H1 (cell line): ENCODE data around the gene ZCCHC18. TPM values are rescaled to one million over a fixed set of nuclear protein-coding genes. Genes with fewer than 3 reads are reported as not detected.
A peak's percentile ranks its signal among the peaks of the same experiment; 100 is the strongest.

Experiments used
- CTCF ChIA-PET: fragments of 300-600 bp; sonication (Branson Sonifier 250); formaldehyde crosslinking; loops from one replicate; lab custom pipeline; 2021; ENCODE audit not compliant: partially characterized antibody; lab: Charles Lee
- POLR2A ChIA-PET: fragments of 300-600 bp; sonication (Branson Sonifier 250); formaldehyde crosslinking; loops from one replicate; lab custom pipeline; 2021; ENCODE audit warnings: inconsistent platforms; ENCODE audit not compliant: partially characterized antibody; lab: Charles Lee
- DNase-seq, 2 experiments: peaks; one replicate each; pipeline versions ENCODE4 v3.0.0 to v3.0.0-alpha.2; 2010 to 2022; ENCODE audit warnings: low spot score in 2 of 2, low read depth in 1 of 2, mixed read lengths in 1 of 2
- FAIRE-seq: peaks from 2 replicates; lab custom pipeline; 2011; peaks lifted over from hg19 to GRCh38; lab: Jason Lieb, UNC
- H2AFZ ChIP-seq: 2 replicates; pipeline ENCODE4 v1.8.1; 2012; ENCODE audit warnings: low read length, inconsistent platforms
- H2AK5ac ChIP-seq: 2 replicates; pipeline ENCODE4 v1.6.1; 2013; ENCODE audit warnings: low read depth, low read length
- H2BK120ac ChIP-seq: replicated peaks from 2 replicates; pipeline ENCODE3; 2013; ENCODE audit warnings: low read depth, low read length, inconsistent platforms
- H2BK12ac ChIP-seq: 2 replicates; pipeline ENCODE4 v1.6.1; 2013; ENCODE audit warnings: low read depth, low read length
- H2BK15ac ChIP-seq: 2 replicates; pipeline ENCODE4 v1.6.1; 2013; ENCODE audit warnings: low read length
- H2BK20ac ChIP-seq: 2 replicates; pipeline ENCODE4 v1.6.1; 2013; ENCODE audit warnings: low read length
- H2BK5ac ChIP-seq: 2 replicates; pipeline ENCODE4 v1.6.1; 2013; ENCODE audit warnings: low read depth, low read length
- H3K14ac ChIP-seq: 2 replicates; pipeline ENCODE4 v1.6.1; 2013; ENCODE audit warnings: inconsistent platforms; ENCODE audit not compliant: insufficient read length
- H3K18ac ChIP-seq: 2 replicates; pipeline ENCODE4 v1.6.1; 2013; ENCODE audit warnings: low read length; ENCODE audit errors: extremely low read depth
- H3K23ac ChIP-seq: 2 replicates; pipeline ENCODE4 v1.6.1; 2013; ENCODE audit warnings: inconsistent platforms; ENCODE audit not compliant: insufficient read length
- H3K23me2 ChIP-seq: 2 replicates; pipeline ENCODE4 v1.6.1; 2013; ENCODE audit warnings: low read depth, low read length
- H3K27ac ChIP-seq: 2 replicates; pipeline ENCODE4 v1.6.1; 2011; ENCODE audit warnings: low read depth, low read length, inconsistent platforms
- H3K27me3 ChIP-seq, 4 experiments: replicated peaks in 1 of 4; 1 replicate in 1 of 4; 2 replicates in 3 of 4; pipeline versions ENCODE4 v1.6.1 to v1.8.1; 2011 to 2013; ENCODE audit warnings: low read length in 3 of 4, mild to moderate bottlenecking in 3 of 4, inconsistent platforms in 2 of 4, mixed read lengths in 2 of 4, moderate library complexity in 1 of 4; ENCODE audit not compliant: control insufficient read depth in 3 of 4, insufficient read depth in 3 of 4; ENCODE audit errors: extremely low read depth in 1 of 4
- H3K36me3 ChIP-seq, 4 experiments: 2 replicates each; pipeline versions ENCODE4 v1.6.1 to v1.8.1; 2011 to 2013; ENCODE audit warnings: mild to moderate bottlenecking in 4 of 4, low read length in 3 of 4, moderate library complexity in 2 of 4, control low read depth in 1 of 4, inconsistent platforms in 1 of 4; ENCODE audit not compliant: insufficient read depth in 4 of 4, control insufficient read depth in 2 of 4
- H3K4ac ChIP-seq: replicated peaks from 2 replicates; pipeline ENCODE3; 2013; ENCODE audit warnings: low read length, low read depth, mixed read lengths, inconsistent platforms; ENCODE audit not compliant: insufficient read length
- H3K4me1 ChIP-seq, 4 experiments: replicated peaks in 1 of 4; 1 replicate in 1 of 4; 2 replicates in 3 of 4; pipeline versions ENCODE4 v1.6.1 to v1.8.1; 2011 to 2013; ENCODE audit warnings: low read length in 3 of 4, inconsistent platforms in 2 of 4, mixed read lengths in 1 of 4; ENCODE audit not compliant: insufficient read depth in 4 of 4, control insufficient read depth in 3 of 4
- H3K4me2 ChIP-seq, 2 experiments: 2 replicates each; pipeline versions ENCODE4 v1.6.1 to v1.8.1; 2011 to 2013; ENCODE audit warnings: low read depth in 2 of 2, low read length in 2 of 2, control low read depth in 1 of 2, inconsistent platforms in 1 of 2, mild to moderate bottlenecking in 1 of 2; ENCODE audit not compliant: insufficient read depth in 1 of 2
- H3K4me3 ChIP-seq, 4 experiments: fragments of 200-600, 300-600 bp in 1 of 4; sonication (generic), shearing (Covaris generic), sonication (Bioruptor Twin) in 1 of 4; 2 replicates each; pipeline versions ENCODE4 v1.5.1 to v1.8.1; 2011 to 2016; ENCODE audit warnings: low read length in 4 of 4, low read depth in 3 of 4, control low read depth in 2 of 4, inconsistent platforms in 2 of 4, mild to moderate bottlenecking in 2 of 4, mixed read lengths in 1 of 4, moderate library complexity in 1 of 4; ENCODE audit not compliant: insufficient read depth in 2 of 4; ENCODE audit errors: extremely low read depth in 1 of 4
- H3K56ac ChIP-seq: replicated peaks from 2 replicates; pipeline ENCODE3; 2013; ENCODE audit warnings: low read depth, mild to moderate bottlenecking, mixed read lengths, low read length, inconsistent platforms; ENCODE audit not compliant: insufficient read length
- H3K79me1 ChIP-seq: 2 replicates; pipeline ENCODE4 v1.6.1; 2013; ENCODE audit warnings: low read depth, low read length, control low read depth
- H3K79me2 ChIP-seq, 2 experiments: 2 replicates each; pipeline versions ENCODE4 v1.6.1 to v1.8.1; 2012 to 2013; ENCODE audit warnings: low read length in 2 of 2, mild to moderate bottlenecking in 2 of 2, inconsistent platforms in 1 of 2; ENCODE audit not compliant: insufficient read depth in 2 of 2, control insufficient read depth in 1 of 2
- H3K9ac ChIP-seq, 4 experiments: replicated peaks in 1 of 4; 1 replicate in 1 of 4; 2 replicates in 3 of 4; pipeline versions ENCODE4 v1.6.1 to v1.8.1; 2011 to 2013; ENCODE audit warnings: low read depth in 3 of 4, low read length in 3 of 4, control low read depth in 2 of 4, mild to moderate bottlenecking in 2 of 4, moderate library complexity in 2 of 4, inconsistent platforms in 1 of 4; ENCODE audit errors: extremely low read depth in 1 of 4
- H3K9me3 ChIP-seq, 2 experiments: 2 replicates each; pipeline versions ENCODE4 v1.6.1 to v1.8.1; 2012 to 2013; ENCODE audit warnings: mild to moderate bottlenecking in 2 of 2, moderate library complexity in 2 of 2, control low read depth in 1 of 2, inconsistent platforms in 1 of 2, low read depth in 1 of 2, low read length in 1 of 2, mixed read lengths in 1 of 2; ENCODE audit not compliant: insufficient read depth in 2 of 2
- H4K20me1 ChIP-seq, 2 experiments: replicated peaks in 1 of 2; 2 replicates each; pipeline versions ENCODE3 to v1.8.1; 2011 to 2013; ENCODE audit warnings: inconsistent platforms in 2 of 2, low read length in 2 of 2, mild to moderate bottlenecking in 1 of 2; ENCODE audit not compliant: insufficient read depth in 2 of 2, control insufficient read depth in 1 of 2
- H4K5ac ChIP-seq: 2 replicates; pipeline ENCODE4 v1.6.1; 2013; ENCODE audit warnings: low read length, low read depth, mixed read lengths, inconsistent platforms; ENCODE audit not compliant: insufficient read length
- H4K8ac ChIP-seq: 2 replicates; pipeline ENCODE4 v1.8.0; 2013; ENCODE audit warnings: mild to moderate bottlenecking, moderate library complexity, low read length, inconsistent platforms; ENCODE audit not compliant: insufficient read depth; ENCODE audit errors: extremely low read depth
- H4K91ac ChIP-seq: replicated peaks from 2 replicates; pipeline ENCODE3; 2013; ENCODE audit warnings: low read length, mixed read lengths, inconsistent platforms; ENCODE audit not compliant: insufficient read length
- FOSL1 ChIP-seq: IDR thresholded peaks from 2 replicates; pipeline ENCODE4 v1.6.1; 2011; ENCODE audit warnings: mild to moderate bottlenecking, low read depth, low read length, moderate library complexity; ENCODE audit not compliant: insufficient read depth
- MAFK ChIP-seq: IDR thresholded peaks from 2 replicates; pipeline ENCODE4 v1.6.1; 2012; ENCODE audit warnings: low read depth, mild to moderate bottlenecking, improper control_type of control experiment, low read length
- WGBS, 2 experiments: shearing (Covaris generic) in 1 of 2; methylation state at CpG; one replicate each; pipeline versions ENCODE4 v1.1.6 to v1.1.7; 2013 to 2015; ENCODE audit warnings: low lambda C conversion rate in 2 of 2, mixed read lengths in 2 of 2, inconsistent platforms in 1 of 2, low coverage in 1 of 2, missing lambda C conversion rate in 1 of 2; ENCODE audit not compliant: insufficient replicate concordance in 2 of 2, insufficient coverage in 1 of 2, insufficient read length in 1 of 2; ENCODE audit errors: extremely low coverage in 1 of 2, missing lambda C conversion rate in 1 of 2; 5-methylcytosine and 5-hydroxymethylcytosine counted together
- polyA plus RNA-seq, 7 experiments: library from polyadenylated mRNA; depleted of rRNA in 3 of 7; stranded (reverse) in 5 of 7; unstranded in 2 of 7; fragments of >200 nt in 5 of 7; fragments of 200-250 nt in 2 of 7; gene quantifications; 1 replicate in 5 of 7; 2 replicates in 1 of 7; 4 replicates in 1 of 7; pipeline versions ENCODE4 v1.2.1 to v1.2.3, GENCODE V29; 2011 to 2013; ENCODE audit warnings: missing spikeins in 2 of 7, mixed read lengths in 2 of 7
- total RNA-seq: library from RNA; stranded (reverse); fragmentation: NEBNext Ultra II Directional; extraction: Animal tissue kit (Norgen Biotek cat#: 25700); gene quantifications from 2 replicates; pipeline ENCODE4 v1.2.1, GENCODE V29; 2021

ZCCHC18 gene
- total and polyA plus RNA-seq, 2 of the 8 experiments (the other 6 are each of a cell fraction or from before 2014, with no cell fraction given) = 3.7 to 8.8 TPM

DNA sequence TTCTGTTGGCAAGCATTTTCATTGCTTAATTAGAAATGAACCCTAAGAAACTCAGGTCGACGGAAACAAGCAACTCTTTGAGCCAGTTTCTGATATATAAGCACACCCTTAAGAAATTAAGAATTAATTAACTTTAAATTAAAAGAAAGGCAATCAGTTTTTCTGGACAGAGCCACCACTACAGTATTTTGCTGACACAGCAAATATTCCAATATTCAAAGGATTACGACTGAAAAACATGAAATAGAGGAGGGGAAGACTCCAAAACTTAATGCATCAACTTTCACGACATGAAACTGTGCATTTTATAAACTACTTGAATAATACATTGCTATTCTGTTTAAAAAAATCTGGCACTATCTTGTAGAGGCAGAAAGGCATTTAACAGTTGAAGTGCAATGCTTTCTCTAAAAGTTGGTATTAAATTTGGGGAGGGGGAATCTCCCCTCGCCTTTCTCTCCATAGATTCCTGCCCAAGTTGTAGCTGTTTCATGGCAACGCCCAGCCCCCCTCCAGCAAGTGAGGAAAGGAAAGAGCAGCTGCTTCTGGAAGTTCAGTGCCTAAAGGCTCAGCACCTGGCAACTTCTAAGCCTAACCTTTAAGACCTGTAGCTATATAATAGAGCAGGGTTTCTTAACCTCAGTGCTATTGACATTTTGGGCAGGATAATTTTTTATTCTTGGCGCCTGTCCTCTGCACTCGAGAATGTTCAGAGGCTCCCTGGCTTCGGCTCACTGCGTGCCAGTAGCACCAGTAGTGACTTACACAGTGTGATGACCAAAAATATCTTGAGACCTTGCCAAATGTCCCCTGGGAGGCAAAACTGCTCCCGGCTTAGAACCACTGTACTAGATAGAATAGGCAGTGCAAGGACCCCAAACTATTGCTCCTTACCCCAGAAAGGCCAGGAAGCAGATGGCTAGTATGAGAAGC is 6.7 kb upstream of the ZCCHC18 start:
- H3K23me2 ChIP-seq = no peaks in the 10 kb centered on the region
- no peak overlapping the region for H2BK120ac ChIP-seq
- CTCF ChIA-PET = no interaction called here
- no peak overlapping the region for H2AK5ac ChIP-seq
- H3K4me3 ChIP-seq = no peak overlapping the region
- no peak overlapping the region for H3K14ac ChIP-seq
- H3K18ac ChIP-seq = no peak overlapping the region
- H3K9ac ChIP-seq = no peak overlapping the region
- no peak for FAIRE-seq
- TF ChIP-seq FOSL1 (no peak), MAFK (peak; percentile 94)
- TF ChIP-seq, all 59 proteins: peak for 1
- H3K4me1 ChIP-seq = no peaks in the 10 kb centered on the region
- H3K79me1 ChIP-seq = no peaks in the 10 kb centered on the region
- H2BK20ac ChIP-seq = no peak overlapping the region
- no peaks in the 10 kb centered on the region for H3K27me3 ChIP-seq
- H3K79me2 ChIP-seq = no peaks in the 10 kb centered on the region
- H3K23ac ChIP-seq = no peak overlapping the region
- no peak overlapping the region for H2AFZ ChIP-seq
- DNase-seq = no peak
- no peak overlapping the region for H4K91ac ChIP-seq
- no peak overlapping the region for H2BK12ac ChIP-seq
- no peaks in the 10 kb centered on the region for H3K36me3 ChIP-seq
- no peak overlapping the region for H2BK15ac ChIP-seq
- no peak overlapping the region for H2BK5ac ChIP-seq
- H3K9me3 ChIP-seq = no peaks in the 10 kb centered on the region
- H4K5ac ChIP-seq = no peak overlapping the region
- no peak overlapping the region for H3K56ac ChIP-seq
- H4K8ac ChIP-seq = no peak overlapping the region
- POLR2A ChIA-PET = no interaction called here
- H3K4me2 ChIP-seq = no peak overlapping the region
- no peak overlapping the region for H3K4ac ChIP-seq
- H3K27ac ChIP-seq = no peak overlapping the region
- 90% methylated on average over 11 of the region's 11 CpGs; no CpG with 5 or more reads in 1 of the 2 experiments for WGBS, 2 experiments
- no peaks in the 10 kb centered on the region for H4K20me1 ChIP-seq
